Activated CD8-positive, alpha-beta memory T cell treated with anti-CD3 and anti-CD28 coated beads, Interleukin-2, amount 50 U/mL, for 4 hours (primary cell): Measurements from ENCODE around the gene CEP131.

Experiments used
- DNase-seq: peaks from one replicate; pipeline ENCODE4 v3.0.0-alpha.2; 2020

Gene CEP131

GRCh38 chr17:81222906-81223761, at the start of gene CEP131:
Gene CEP131 (minus strand): TSS chr17:81222965. CDS start chr17:81220056, 2,909 bp downstream.
- DNase-seq: peak; percentile 100

GRCh38 chr17:81271226-81271625, 48.5 kb upstream of the CEP131 start:
- no peak for DNase-seq

GRCh38 chr17:81270279-81270678, 47.5 kb upstream of the CEP131 start:
- no peak for DNase-seq

GRCh38 chr17:81267390-81268067, 44.8 kb upstream of the CEP131 start:
- DNase-seq: no peak

GRCh38 chr17:81265576-81265975, 42.8 kb upstream of the CEP131 start:
- no peak for DNase-seq

GRCh38 chr17:81264640-81265039, 41.9 kb upstream of the CEP131 start:
- DNase-seq: no peak

GRCh38 chr17:81263371-81264181, 40.8 kb upstream of the CEP131 start:
- no peak for DNase-seq

- no peak for DNase-seq
Observed at GRCh38 chr17:81261582-81262336, 39.0 kb upstream of the CEP131 start.

- DNase-seq: no peak
Observed at GRCh38 chr17:81261096-81261495, 38.3 kb upstream of the CEP131 start.

GRCh38 chr17:81260641-81261040, 37.9 kb upstream of the CEP131 start:
- no peak for DNase-seq

- DNase-seq: no peak
Observed at GRCh38 chr17:81260171-81260570, 37.4 kb upstream of the CEP131 start.

- DNase-seq: no peak
Observed at GRCh38 chr17:81259058-81259605, 36.4 kb upstream of the CEP131 start.

GRCh38 chr17:81258292-81258691, 35.5 kb upstream of the CEP131 start:
- DNase-seq: no peak

- no peak for DNase-seq
Observed at GRCh38 chr17:81257533-81257932, 34.8 kb upstream of the CEP131 start.

- no peak for DNase-seq
Observed at GRCh38 chr17:81256616-81257015, 33.9 kb upstream of the CEP131 start.

GRCh38 chr17:81254955-81255717, 32.4 kb upstream of the CEP131 start:
- no peak for DNase-seq

GRCh38 chr17:81253358-81254131, 30.8 kb upstream of the CEP131 start:
- peak; percentile 64 for DNase-seq

GRCh38 chr17:81252987-81253329, 30.2 kb upstream of the CEP131 start:
- DNase-seq: no peak

- DNase-seq: no peak
Observed at GRCh38 chr17:81252326-81252986, 29.7 kb upstream of the CEP131 start.

GRCh38 chr17:81251709-81252301, 29.0 kb upstream of the CEP131 start:
- DNase-seq: no peak
